ENCODE results near the gene SLC10A7. TPM values are rescaled to one million over a fixed set of nuclear protein-coding genes. Genes with fewer than 3 reads are reported as not detected.

The SLC10A7 gene
- total RNA-seq, 1 donor from 2014 or later: 10.7 TPM

GRCh38 chr4:146349306-146349705 lies 172.4 kb downstream of the SLC10A7 start:
- TF ChIP-seq CTCF (conservative IDR thresholded peaks at IDR 0.05): no peak
- H3K27me3 Mint-ChIP-seq (ENCODE audit: low read depth): no peaks in the 10 kb centered on the region
- DNase-seq (ENCODE audit: low read depth, low spot score): no peak
- H3K4me3 Mint-ChIP-seq: peak overlapping the region; percentile 84
- no peaks in the 10 kb centered on the region for H3K36me3 Mint-ChIP-seq (ENCODE audit: low read depth)
- H3K4me1 Mint-ChIP-seq: peaks cover 27% of the 10 kb centered on the region
- peak overlapping the region; percentile 62 for H3K27ac Mint-ChIP-seq (ENCODE audit: unreplicated experiment)
- no peaks in the 10 kb centered on the region for H3K9me3 Mint-ChIP-seq

GRCh38 chr4:146347822-146348221 lies 173.9 kb downstream of the SLC10A7 start:
- H3K27ac Mint-ChIP-seq (ENCODE audit: unreplicated experiment): no peak overlapping the region
- no peaks in the 10 kb centered on the region for H3K27me3 Mint-ChIP-seq (ENCODE audit: low read depth)
- no peaks in the 10 kb centered on the region for H3K36me3 Mint-ChIP-seq (ENCODE audit: low read depth)
- no peak for TF ChIP-seq CTCF (conservative IDR thresholded peaks at IDR 0.05)
- DNase-seq (ENCODE audit: low read depth, low spot score): no peak
- H3K4me3 Mint-ChIP-seq: peak overlapping the region; percentile 62
- H3K9me3 Mint-ChIP-seq: no peaks in the 10 kb centered on the region
- H3K4me1 Mint-ChIP-seq: peaks cover 27% of the 10 kb centered on the region

DNA sequence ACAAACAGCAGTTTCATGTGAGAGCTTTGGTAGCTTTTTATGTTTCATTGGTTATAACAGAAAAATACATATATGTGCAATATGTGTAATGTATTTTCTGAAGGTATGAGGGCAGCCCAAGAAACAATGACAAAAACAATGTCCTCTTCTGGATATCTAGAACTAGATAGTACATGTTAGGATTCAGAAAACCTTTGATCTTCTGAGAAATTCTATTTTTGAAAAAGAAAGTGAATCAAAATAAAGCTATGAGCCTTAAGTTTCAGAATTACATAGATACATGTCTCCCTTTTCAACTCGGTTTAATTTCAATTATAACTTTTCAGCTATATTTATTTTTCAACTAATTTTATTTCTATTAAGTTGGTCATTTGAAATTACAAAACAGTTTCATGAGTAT lies 175.5 kb downstream of the SLC10A7 start:
- H3K27me3 Mint-ChIP-seq (ENCODE audit: low read depth): no peaks in the 10 kb centered on the region
- H3K9me3 Mint-ChIP-seq: no peaks in the 10 kb centered on the region
- H3K36me3 Mint-ChIP-seq (ENCODE audit: low read depth): no peaks in the 10 kb centered on the region
- peaks cover 27% of the 10 kb centered on the region for H3K4me1 Mint-ChIP-seq
- no peak for TF ChIP-seq CTCF (conservative IDR thresholded peaks at IDR 0.05)
- no peak overlapping the region for H3K27ac Mint-ChIP-seq (ENCODE audit: unreplicated experiment)
- DNase-seq (ENCODE audit: low read depth, low spot score): no peak
- no peak overlapping the region for H3K4me3 Mint-ChIP-seq

- Mint-ChIP-seq H3K27me3 (ENCODE audit: low read depth) (no peaks in the 10 kb centered on the region), H3K27ac (ENCODE audit: unreplicated experiment) (no peak overlapping the region), H3K9me3 (no peaks in the 10 kb centered on the region), H3K4me1 (peaks cover 18% of the 10 kb centered on the region), H3K4me3 (no peak overlapping the region), H3K36me3 (ENCODE audit: low read depth) (no peaks in the 10 kb centered on the region)
- TF ChIP-seq CTCF (conservative IDR thresholded peaks at IDR 0.05): no peak
- DNase-seq (ENCODE audit: low read depth, low spot score): no peak
These were observed 178.0 kb downstream of the SLC10A7 start for GRCh38 chr4:146343776-146344175.

DNA sequence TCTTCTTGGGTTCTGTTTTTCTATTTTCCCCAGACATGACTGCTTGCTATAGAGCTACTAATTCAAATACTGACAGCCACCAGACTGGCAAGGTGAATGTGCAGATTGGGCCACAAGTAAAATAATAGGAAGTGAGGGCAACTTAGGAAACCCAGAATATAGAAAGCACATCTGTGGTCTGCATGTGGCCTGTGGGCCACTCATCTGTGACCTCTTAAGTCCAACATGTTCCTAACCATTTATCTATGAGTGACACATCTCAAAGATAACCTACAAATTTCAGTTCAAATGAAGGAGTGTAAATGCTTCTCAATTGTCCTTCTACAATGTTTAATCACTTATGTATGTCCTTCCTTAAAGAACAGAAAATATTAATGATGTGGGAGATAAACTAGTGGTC lies 178.5 kb downstream of the SLC10A7 start:
- Mint-ChIP-seq H3K27ac (ENCODE audit: unreplicated experiment) (no peak overlapping the region), H3K4me3 (no peak overlapping the region), H3K9me3 (no peaks in the 10 kb centered on the region), H3K27me3 (ENCODE audit: low read depth) (no peaks in the 10 kb centered on the region), H3K36me3 (ENCODE audit: low read depth) (no peaks in the 10 kb centered on the region), H3K4me1 (peaks cover 15% of the 10 kb centered on the region)
- no peak for TF ChIP-seq CTCF (conservative IDR thresholded peaks at IDR 0.05)
- DNase-seq (ENCODE audit: low read depth, low spot score): no peak

All from neural crest cell (in vitro differentiated cells).